Adrenal gland (tissue), 19 donors: ENCODE measurements around the gene GMPS. TPM values are rescaled to one million over a fixed set of nuclear protein-coding genes. Genes with fewer than 3 reads are reported as not detected.
A peak's percentile ranks its signal among the peaks of the same experiment; 100 is the strongest.
"Not testable (repeated sequence)": the region's sequence is repeated elsewhere in the genome, so short reads cannot be mapped to it uniquely, and the experiment has no call there.

Experiments
- DNase-seq, 7 donors: peaks; one replicate each; pipeline ENCODE4 v3.0.0-alpha.2; 2019 to 2020
- H3K27ac ChIP-seq, 5 donors: fragments of 200-600 bp; sonication (generic) in 4 of 5; 1 replicate in 3 of 5; 2 replicates in 2 of 5; pipeline versions ENCODE4 v1.5.1 to v1.8.0; 2016 to 2020; ENCODE audit warnings: mild to moderate bottlenecking in 1 of 5
- H3K27me3 ChIP-seq: fragments of 200-600 bp; 2 replicates; pipeline ENCODE4 v1.8.0; 2021
- H3K36me3 ChIP-seq, 2 donors: fragments of 200-600 bp; replicated peaks in 1 of 2; 1 replicate in 1 of 2; 2 replicates in 1 of 2; pipeline versions ENCODE4 v1.5.1 to v1.8.0; 2018 to 2022
- H3K4me1 ChIP-seq, 2 donors: fragments of 200-600 bp; replicated peaks in 1 of 2; 1 replicate in 1 of 2; 2 replicates in 1 of 2; pipeline versions ENCODE4 v1.5.1 to v1.8.0; 2018 to 2021
- H3K4me3 ChIP-seq, 4 donors: fragments of 200-600 bp; sonication (generic) in 3 of 4; one replicate each; pipeline ENCODE4 v1.5.1; 2016 to 2018
- H3K9me3 ChIP-seq, 3 donors: fragments of 200-600 bp; sonication (generic) in 1 of 3; replicated peaks in 1 of 3; 1 replicate in 2 of 3; 2 replicates in 1 of 3; pipeline versions ENCODE4 v1.5.1 to v1.8.0; 2016 to 2021
- CTCF ChIP-seq, 6 experiments: fragments of 450-650 bp in 4 of 6; fragments of 200-600 bp in 2 of 6; sonication (generic) in 1 of 6; IDR thresholded peaks; 1 replicate in 5 of 6; 2 replicates in 1 of 6; pipeline versions ENCODE4 v1.5.1 to v1.8.0; 2016 to 2021; ENCODE audit warnings: antibody characterized with exemption in 6 of 6, mild to moderate bottlenecking in 2 of 6, moderate library complexity in 1 of 6
- POLR2A ChIP-seq, 2 donors: fragments of 450-650 bp; IDR thresholded peaks; one replicate each; pipeline ENCODE4 v1.6.1; 2017; ENCODE audit warnings: antibody characterized with exemption in 2 of 2, mild to moderate bottlenecking in 2 of 2, moderate library complexity in 1 of 2
- WGBS, 4 donors: extraction: QIAGEN DNeasy Blood & Tissue Kit in 2 of 4; methylation state at CpG; one replicate each; pipeline versions ENCODE4 v1.1.5 to v1.1.7; 2013 to 2017; 5-methylcytosine and 5-hydroxymethylcytosine counted together
- intact Hi-C, 2 donors: fragments of 100-400 bp; cut with DNase I; formaldehyde crosslinking; loops; one replicate each; pipeline versions ENCODE4 v1.14.1 to v1.15.0; 2022 to 2023
- long read RNA-seq, 10 donors: library from polyadenylated mRNA in 3 of 10; unstranded in 2 of 10; stranded (forward) in 1 of 10; transcript quantifications; one replicate each; pipeline ENCODE4 v2.0.0 and lab custom pipeline, GENCODE V29; 2021 to 2026
- polyA plus RNA-seq, 3 donors: library from polyadenylated mRNA; stranded (reverse); fragments of 200-250 nt in 2 of 3; fragments of 350-450 nt in 1 of 3; fragmentation: Illumina TruSeq in 1 of 3; extraction: RNeasy Lipid Tissue Mini Kit (QIAGEN cat#74804) in 1 of 3; gene quantifications; one replicate each; pipeline ENCODE4 v1.2.3, GENCODE V29; 2013 to 2014
- total RNA-seq, 9 donors: library from RNA; depleted of rRNA in 4 of 9; stranded (reverse); fragments of >200 nt in 4 of 9; fragments of 120-200 nt in 1 of 9; fragmentation: NEBNext Ultra II Directional in 1 of 9; extraction: Animal tissue kit (Norgen Biotek cat#: 25700) in 1 of 9; gene quantifications; one replicate each; pipeline versions ENCODE4 v1.1.0 to v1.2.4, GENCODE V29; 2013 to 2023
- donor health status: healthy with polysubstance abuse.
- donor health status: Bipolar disorder and iron deficiency.
- donor health status: DM: yes; HTN: yes; CAD: no.
- donor health status: DM: no; HTN: no; CAD: no.
- donor health status: DM: no; HTN: no; CAD: no.
- donor health status: DM: yes; HTN: yes; CAD: no.

GMPS gene
- 10 to 100 TPM; 24.9 to 63.5 (median 43.3) TPM for total RNA-seq
- 10 to 100 TPM; 11.5 to 59.0 (median 16.9) TPM for polyA plus RNA-seq
- long read RNA-seq, donor 1, full-length matches to known transcripts, result 5 of 5 reads
- long read RNA-seq, donor 1, partial matches to known transcripts, result 0 of 5 reads
- long read RNA-seq, donor 1, other reads (novel, unspliced or antisense), result 0 of 5 reads
- long read RNA-seq, donor 2, full-length matches to known transcripts, result 6 of 17 reads
- long read RNA-seq, donor 2, partial matches to known transcripts, result 11 of 17 reads
- long read RNA-seq, donor 2, other reads (novel, unspliced or antisense), result 0 of 17 reads
- long read RNA-seq, donor 3, full-length matches to known transcripts, result 6 of 6 reads
- long read RNA-seq, donor 3, partial matches to known transcripts, result 0 of 6 reads
- long read RNA-seq, donor 3, other reads (novel, unspliced or antisense), result 0 of 6 reads
- long read RNA-seq, donor 4, full-length matches to known transcripts, result 27 of 36 reads
- long read RNA-seq, donor 4, partial matches to known transcripts, result 7 of 36 reads
- long read RNA-seq, donor 4, other reads (novel, unspliced or antisense), result 2 of 36 reads
- long read RNA-seq, donor 5, full-length matches to known transcripts, result 72 of 81 reads
- long read RNA-seq, donor 5, partial matches to known transcripts, result 3 of 81 reads
- long read RNA-seq, donor 5, other reads (novel, unspliced or antisense), result 6 of 81 reads
- long read RNA-seq, donor 6, full-length matches to known transcripts, result 18 of 25 reads
- long read RNA-seq, donor 6, partial matches to known transcripts, result 4 of 25 reads
- long read RNA-seq, donor 6, other reads (novel, unspliced or antisense), result 3 of 25 reads
- long read RNA-seq, donor 7, full-length matches to known transcripts, result 2 of 2 reads
- long read RNA-seq, donor 7, partial matches to known transcripts, result 0 of 2 reads
- long read RNA-seq, donor 7, other reads (novel, unspliced or antisense), result 0 of 2 reads
- long read RNA-seq, donor 8, full-length matches to known transcripts, result 12 of 19 reads
- long read RNA-seq, donor 8, partial matches to known transcripts, result 7 of 19 reads
- long read RNA-seq, donor 8, other reads (novel, unspliced or antisense), result 0 of 19 reads
- long read RNA-seq, donor 9, full-length matches to known transcripts, result 9 of 9 reads
- long read RNA-seq, donor 9, partial matches to known transcripts, result 0 of 9 reads
- long read RNA-seq, donor 9, other reads (novel, unspliced or antisense), result 0 of 9 reads
- long read RNA-seq, donor 10, full-length matches to known transcripts, result 4 of 4 reads
- long read RNA-seq, donor 10, partial matches to known transcripts, result 0 of 4 reads
- long read RNA-seq, donor 10, other reads (novel, unspliced or antisense), result 0 of 4 reads

GRCh38 chr3:155870133-155870944 is at the start of gene GMPS:
GMPS (plus strand) TSS chr3:155870650; CDS start chr3:155870871, 221 bp downstream.
- Histone ChIP-seq H3K4me1 (peaks cover 9 to 42% of the 10 kb centered on the region in 2 donors), H3K27ac (peak within 1 kb of the TSS; percentile 89 to 97 (median 96)), H3K36me3 (no peaks in the 10 kb centered on the region), H3K9me3 (no peaks in the 10 kb centered on the region), H3K4me3 (peak within 1 kb of the TSS; percentile 89 to 95 (median 93)), H3K27me3 (no peaks in the 10 kb centered on the region)
- peak; percentile 93 to 96 (median 94) for DNase-seq
- WGBS, 4 donors, result 0 to 2% (median 0%) methylated on average over 11 to 83 of the region's 83 CpGs
- TF ChIP-seq CTCF (IDR thresholded peaks at IDR 0.05), result peak in 5 of 6 experiments; percentile 28 to 69 (median 53)
- TF ChIP-seq POLR2A (IDR thresholded peaks at IDR 0.05), result peak; percentile 66 to 85
- intact Hi-C loops, result no loop called here

- H3K4me3 ChIP-seq, intact Hi-C loops, H3K27ac ChIP-seq, H3K27me3 ChIP-seq, H3K9me3 ChIP-seq, DNase-seq, H3K4me1 ChIP-seq: not testable (repeated sequence)
- peaks cover 0 to 13% of the 10 kb centered on the region in 2 donors for H3K36me3 ChIP-seq
- WGBS, 4 donors, result 93 to 97% (median 96%) methylated on average over 11 to 13 of the region's 13 CpGs
Observed at GRCh38 chr3:155828490-155829098, 41.9 kb upstream of the GMPS start.

- WGBS, 4 donors, result 89 to 93% (median 90%) methylated on average over 9 of the region's 9 CpGs
- H3K36me3 ChIP-seq, result no peaks in the 10 kb centered on the region
- TF ChIP-seq POLR2A (IDR thresholded peaks at IDR 0.05), result no peak
- no peak for TF ChIP-seq CTCF (IDR thresholded peaks at IDR 0.05)
Observed at GRCh38 chr3:155835341-155836071, 34.9 kb upstream of the GMPS start.

More at GRCh38 chr3:155835341-155836071, 34.9 kb upstream of the GMPS start:
- H3K27ac ChIP-seq, result no peak overlapping the region
- H3K9me3 ChIP-seq, result no peaks in the 10 kb centered on the region
- no peak overlapping the region for H3K4me3 ChIP-seq
- DNase-seq, result no peak
- H3K4me1 ChIP-seq, result peaks cover 0 to 11% of the 10 kb centered on the region in 2 donors
- intact Hi-C loops, result no loop called here
- no peaks in the 10 kb centered on the region for H3K27me3 ChIP-seq
